Activated naive CD8-positive, alpha-beta T cell treated with anti-CD3 and anti-CD28 coated beads, Interleukin-2, amount 10 ng/mL, durations not matched to agents 7 days and 5 days (primary cell): ENCODE results near the gene KRTAP5-5. TPM values are rescaled to one million over a fixed set of nuclear protein-coding genes. Genes with fewer than 3 reads are reported as not detected.
A peak's percentile ranks its signal among the peaks of the same experiment; 100 is the strongest.
"Not testable (repeated sequence)": the region's sequence is repeated elsewhere in the genome, so short reads cannot be mapped to it uniquely, and the experiment has no call there.

Experiments used
- ATAC-seq: fragments of 150-1000 bp; cut with Tn5 transposase; one replicate; pipeline ENCODE4 v1.10.0; 2021; ENCODE audit warnings: low read depth, moderate library complexity
- POLR2A ChIA-PET: fragments of 350-600 bp; sonication (Branson Sonifier 250); formaldehyde crosslinking; loops from one replicate; lab custom pipeline; 2021; ENCODE audit warnings: antibody characterized with exemption; lab: Charles Lee
- DNase-seq: peaks from one replicate; pipeline ENCODE4 v3.0.0; 2021
- H3K27ac Mint-ChIP-seq: one replicate; pipeline ENCODE4 v1.8.0; 2022; ENCODE audit warnings: mild to moderate bottlenecking, mixed read lengths
- H3K27me3 Mint-ChIP-seq: one replicate; pipeline ENCODE4 v1.8.0; 2022; ENCODE audit warnings: mild to moderate bottlenecking, moderate library complexity, mixed read lengths
- H3K36me3 Mint-ChIP-seq: one replicate; pipeline ENCODE4 v1.8.0; 2021; ENCODE audit warnings: mild to moderate bottlenecking, mixed read lengths
- H3K4me1 Mint-ChIP-seq: one replicate; pipeline ENCODE4 v1.8.0; 2021; ENCODE audit warnings: mixed read lengths
- H3K4me3 Mint-ChIP-seq: one replicate; pipeline ENCODE4 v1.8.0; 2022; ENCODE audit warnings: mild to moderate bottlenecking, moderate library complexity, mixed read lengths
- H3K9me3 Mint-ChIP-seq: one replicate; pipeline ENCODE4 v1.8.0; 2021; ENCODE audit warnings: mixed read lengths
- total RNA-seq, 2 experiments: library from RNA; stranded (reverse); gene quantifications; one replicate each; pipeline ENCODE4 v1.2.3, GENCODE V29; 2021

Gene KRTAP5-5
- not detected for total RNA-seq

DNA sequence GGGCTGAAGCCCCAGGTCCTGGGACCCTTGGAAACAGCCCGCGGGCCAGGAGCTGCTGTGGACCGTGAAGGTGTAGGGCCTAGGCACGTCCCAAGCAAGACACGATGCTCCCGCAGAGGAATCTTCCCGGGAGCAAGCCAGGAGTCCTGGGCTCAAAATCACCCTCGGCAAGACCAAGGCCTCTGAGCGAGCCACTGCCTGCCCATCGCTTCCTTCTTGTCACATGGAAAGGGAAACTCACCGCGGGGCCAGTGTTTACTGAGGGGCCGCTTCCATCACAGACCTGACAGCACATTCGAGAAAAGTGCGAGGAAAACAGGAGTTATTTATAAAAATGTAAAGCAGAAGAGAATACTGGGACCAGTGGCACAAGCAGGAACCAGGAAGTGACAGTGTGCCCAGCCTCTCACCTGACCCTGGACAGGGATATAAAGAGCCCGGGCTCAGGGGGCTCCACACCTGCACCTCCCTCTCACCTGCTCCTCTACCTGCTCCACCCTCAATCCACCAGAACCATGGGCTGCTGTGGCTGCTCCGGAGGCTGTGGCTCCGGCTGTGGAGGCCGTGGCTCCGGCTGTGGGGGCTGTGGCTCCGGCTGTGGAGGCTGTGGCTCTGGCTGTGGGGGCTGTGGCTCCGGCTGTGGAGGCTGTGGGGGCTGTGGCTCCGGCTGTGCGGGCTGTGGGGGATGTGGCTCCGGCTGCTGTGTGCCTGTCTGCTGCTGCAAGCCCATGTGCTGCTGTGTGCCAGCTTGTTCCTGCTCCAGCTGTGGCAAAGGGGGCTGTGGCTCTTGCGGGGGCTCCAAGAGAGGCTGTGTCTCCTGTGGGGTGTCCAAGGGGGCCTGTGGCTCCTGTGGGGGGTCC lies at the start of gene KRTAP5-5:
Gene KRTAP5-5 (plus strand): TSS at position 450 of the 860 bp plus-strand sequence. CDS start 66 bp downstream, at position 516.
- Mint-ChIP-seq H3K9me3 (no peaks in the 10 kb centered on the region), H3K27me3 (peaks cover 22% of the 10 kb centered on the region), H3K4me1 (no peaks in the 10 kb centered on the region), H3K27ac (no peak within 1 kb of the TSS), H3K36me3 (no peaks in the 10 kb centered on the region), H3K4me3 (no peak within 1 kb of the TSS)
- DNase-seq (no peak), ATAC-seq (no peak)
- POLR2A ChIA-PET, result no interaction called here

- Mint-ChIP-seq H3K27me3 (peaks cover 12% of the 10 kb centered on the region), H3K9me3 (peaks cover 2% of the 10 kb centered on the region), H3K36me3 (no peaks in the 10 kb centered on the region), H3K4me1 (no peaks in the 10 kb centered on the region), H3K4me3 (no peak overlapping the region), H3K27ac (no peak overlapping the region)
- POLR2A ChIA-PET, result no interaction called here
- no peak for ATAC-seq
- DNase-seq, result no peak
Observed at GRCh38 chr11:1581976-1582375, 47.6 kb upstream of the KRTAP5-5 start.

- ATAC-seq, H3K36me3 Mint-ChIP-seq, DNase-seq, H3K9me3 Mint-ChIP-seq, H3K4me1 Mint-ChIP-seq, H3K4me3 Mint-ChIP-seq, POLR2A ChIA-PET, H3K27ac Mint-ChIP-seq: not testable (repeated sequence)
- peaks cover 15% of the 10 kb centered on the region for H3K27me3 Mint-ChIP-seq
Observed at GRCh38 chr11:1582909-1583308, 46.7 kb upstream of the KRTAP5-5 start.

DNA sequence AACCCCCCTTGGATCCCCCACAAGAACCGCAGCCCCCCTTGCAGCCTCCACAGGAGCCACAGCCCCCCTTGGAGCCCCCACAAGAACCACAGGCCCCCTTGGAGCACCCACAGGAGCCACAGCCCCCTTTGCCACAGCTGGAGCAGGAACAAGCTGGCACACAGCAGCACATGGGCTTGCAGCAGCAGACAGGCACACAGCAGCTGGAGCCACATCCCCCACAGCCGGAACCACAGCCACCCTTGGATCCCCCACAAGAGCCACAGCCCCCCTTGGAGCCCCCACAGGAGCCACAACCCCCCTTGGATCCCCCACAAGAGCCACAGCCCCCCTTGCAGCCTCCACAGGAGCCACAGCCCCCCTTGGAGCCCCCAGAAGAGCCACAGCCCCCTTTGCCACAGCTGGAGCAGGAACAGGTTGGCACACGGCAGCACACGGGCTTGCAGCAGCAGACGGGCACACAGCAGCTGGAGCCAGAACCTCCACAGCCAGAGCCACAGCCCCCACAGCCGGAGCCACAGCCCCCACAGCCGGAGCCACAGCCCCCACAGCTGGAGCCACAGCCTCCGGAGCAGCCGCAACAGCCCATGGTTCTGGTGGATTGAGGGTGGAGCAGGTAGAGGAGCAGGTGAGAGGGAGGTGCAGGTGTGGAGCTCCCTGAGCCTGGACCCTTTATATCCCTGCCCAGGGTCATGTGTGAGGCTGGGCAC lies 44.8 kb upstream of the KRTAP5-5 start, which contains the start of gene KRTAP5-1:
Gene KRTAP5-1 (minus strand): TSS at position 623 of the 710 bp plus-strand sequence. CDS start 34 bp downstream, at position 589.
- DNase-seq, H3K27ac Mint-ChIP-seq, H3K4me1 Mint-ChIP-seq, H3K36me3 Mint-ChIP-seq, H3K9me3 Mint-ChIP-seq, ATAC-seq, H3K4me3 Mint-ChIP-seq: not testable (repeated sequence)
- POLR2A ChIA-PET, result interaction anchor here (0.7 kb wide), 1 partner anchor 204 kb away, joined by 7 read pairs; no protein-coding TSS in a partner anchor
- H3K27me3 Mint-ChIP-seq, result peaks cover 24% of the 10 kb centered on the region

DNA sequence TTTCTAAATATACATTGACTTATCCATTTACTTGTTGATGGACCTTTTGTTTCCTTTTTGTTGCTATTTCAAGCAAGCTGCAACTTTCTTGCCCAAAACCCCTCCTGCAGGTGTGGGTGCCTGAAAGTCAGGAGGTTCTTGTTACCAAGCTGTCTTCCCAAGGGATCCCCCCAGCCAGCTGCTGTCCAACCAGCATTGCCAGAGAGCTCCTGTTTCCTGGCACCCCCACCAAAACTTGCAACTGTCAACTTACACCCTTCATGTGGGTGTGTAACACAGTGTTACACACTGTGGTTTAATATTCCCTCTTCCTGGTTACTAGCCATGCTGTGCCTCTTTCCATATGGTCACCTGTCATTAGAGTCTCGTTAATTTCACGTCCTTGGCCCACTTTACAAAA lies 42.9 kb upstream of the KRTAP5-5 start:
- peaks cover 6% of the 10 kb centered on the region for H3K4me1 Mint-ChIP-seq
- H3K9me3 Mint-ChIP-seq, result peaks cover 6% of the 10 kb centered on the region
- no peak overlapping the region for H3K27ac Mint-ChIP-seq
- POLR2A ChIA-PET, result no interaction called here
- ATAC-seq (no peak), DNase-seq (no peak)
- H3K27me3 Mint-ChIP-seq, result peaks cover 27% of the 10 kb centered on the region
- H3K36me3 Mint-ChIP-seq, result peaks cover 8% of the 10 kb centered on the region
- H3K4me3 Mint-ChIP-seq, result no peak overlapping the region

- H3K4me1 Mint-ChIP-seq, DNase-seq, ATAC-seq, POLR2A ChIA-PET, H3K36me3 Mint-ChIP-seq, H3K9me3 Mint-ChIP-seq: not testable (repeated sequence)
- Mint-ChIP-seq H3K4me3 (peak overlapping the region; percentile 34), H3K27ac (peak overlapping the region; percentile 70), H3K27me3 (peaks cover 42% of the 10 kb centered on the region)
Observed at GRCh38 chr11:1589191-1589963, 40.2 kb upstream of the KRTAP5-5 start.

DNA sequence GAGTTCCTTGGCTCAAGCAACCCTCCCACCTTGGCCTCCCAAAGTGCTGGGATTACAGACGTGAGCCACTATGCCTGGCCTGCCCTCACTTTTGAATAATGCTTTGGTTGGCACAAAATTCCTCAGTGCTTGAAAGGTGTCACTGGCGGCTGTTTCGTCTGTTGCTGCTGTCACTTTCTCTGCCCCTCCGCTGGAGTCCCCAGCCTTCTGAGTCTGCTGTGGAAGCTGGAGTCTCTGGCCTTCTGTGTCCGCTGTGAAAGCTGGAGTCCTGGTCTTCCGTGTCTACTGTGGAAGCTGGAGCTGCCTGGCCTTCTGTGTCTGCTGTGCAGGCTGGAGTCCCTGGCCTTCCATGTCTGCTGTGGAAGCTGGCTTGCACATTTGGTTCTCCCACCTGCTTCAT lies 39.6 kb upstream of the KRTAP5-5 start:
- H3K9me3 Mint-ChIP-seq, result peaks cover 6% of the 10 kb centered on the region
- peaks cover 8% of the 10 kb centered on the region for H3K36me3 Mint-ChIP-seq
- ATAC-seq (no peak), DNase-seq (no peak)
- H3K4me3 Mint-ChIP-seq, result no peak overlapping the region
- peaks cover 45% of the 10 kb centered on the region for H3K27me3 Mint-ChIP-seq
- H3K4me1 Mint-ChIP-seq, result peaks cover 6% of the 10 kb centered on the region
- peak overlapping the region; percentile 34 for H3K27ac Mint-ChIP-seq
- POLR2A ChIA-PET, result no interaction called here

- DNase-seq (no peak), ATAC-seq (no peak)
- Mint-ChIP-seq H3K4me3 (no peak overlapping the region), H3K27ac (no peak overlapping the region), H3K4me1 (peaks cover 7% of the 10 kb centered on the region), H3K27me3 (peaks cover 49% of the 10 kb centered on the region), H3K9me3 (peaks cover 6% of the 10 kb centered on the region), H3K36me3 (peaks cover 8% of the 10 kb centered on the region)
- POLR2A ChIA-PET, result no interaction called here
Observed at GRCh38 chr11:1592628-1593027, 36.9 kb upstream of the KRTAP5-5 start.

DNA sequence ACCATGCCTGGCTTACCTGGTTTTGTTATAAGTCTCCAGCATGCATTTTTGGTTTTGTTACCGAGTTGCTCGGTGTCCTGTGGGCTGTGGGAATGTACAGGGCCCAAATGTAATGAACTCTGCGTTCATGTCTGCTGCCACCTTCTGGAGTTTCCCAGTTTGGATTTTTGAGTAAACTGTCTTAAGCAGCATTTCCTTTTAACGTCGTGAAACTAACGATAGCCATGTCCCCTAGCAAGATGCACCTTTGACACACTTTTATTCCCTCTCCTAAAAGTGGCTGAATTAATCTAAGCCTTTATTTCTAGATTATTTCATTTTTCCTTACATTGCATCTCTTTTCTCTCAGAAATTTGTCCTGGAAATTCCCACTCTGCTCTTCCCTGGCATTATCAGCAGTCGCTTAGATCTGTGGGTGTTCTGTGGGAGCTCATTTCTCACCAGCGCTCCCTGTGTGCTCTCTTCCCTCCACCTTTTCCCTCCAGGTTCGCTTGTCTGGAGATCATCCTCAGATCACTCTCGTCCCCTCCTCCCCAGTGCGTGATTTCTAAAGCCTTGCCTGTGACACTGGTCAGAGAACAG lies 33.5 kb upstream of the KRTAP5-5 start:
- H3K9me3 Mint-ChIP-seq, POLR2A ChIA-PET, H3K27ac Mint-ChIP-seq, DNase-seq, ATAC-seq, H3K36me3 Mint-ChIP-seq, H3K4me1 Mint-ChIP-seq, H3K4me3 Mint-ChIP-seq: not testable (repeated sequence)
- H3K27me3 Mint-ChIP-seq, result peaks cover 59% of the 10 kb centered on the region

DNA sequence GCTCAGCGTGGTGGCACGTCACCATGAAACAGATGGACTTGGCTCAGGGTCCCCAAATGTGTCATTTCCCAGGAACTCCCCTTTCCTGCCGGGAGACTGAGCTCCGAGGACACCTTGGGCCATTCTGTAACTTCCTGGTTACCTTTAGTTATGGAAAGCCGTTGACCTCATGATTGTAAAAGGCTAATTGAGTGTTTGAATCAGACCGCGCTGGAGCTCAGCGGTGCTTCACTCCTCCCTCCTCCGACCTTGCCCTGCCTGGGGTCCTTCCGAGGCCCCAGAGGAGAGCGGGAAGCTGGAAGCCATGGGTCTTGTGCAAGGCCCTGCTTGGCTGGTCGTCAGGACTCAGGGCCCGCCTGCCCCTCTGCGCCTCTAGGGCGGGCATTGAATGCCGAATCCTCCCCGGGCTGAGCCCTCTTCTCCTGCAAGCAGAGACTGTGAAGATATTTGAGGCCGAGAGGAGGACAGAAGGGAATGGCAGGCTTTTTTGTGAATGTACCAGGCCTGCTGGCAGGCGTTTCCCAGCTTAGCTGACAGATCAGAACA lies 32.9 kb upstream of the KRTAP5-5 start:
- H3K9me3 Mint-ChIP-seq, ATAC-seq, H3K4me1 Mint-ChIP-seq, H3K27ac Mint-ChIP-seq, DNase-seq, H3K36me3 Mint-ChIP-seq, POLR2A ChIA-PET, H3K4me3 Mint-ChIP-seq: not testable (repeated sequence)
- H3K27me3 Mint-ChIP-seq, result peaks cover 63% of the 10 kb centered on the region

DNA sequence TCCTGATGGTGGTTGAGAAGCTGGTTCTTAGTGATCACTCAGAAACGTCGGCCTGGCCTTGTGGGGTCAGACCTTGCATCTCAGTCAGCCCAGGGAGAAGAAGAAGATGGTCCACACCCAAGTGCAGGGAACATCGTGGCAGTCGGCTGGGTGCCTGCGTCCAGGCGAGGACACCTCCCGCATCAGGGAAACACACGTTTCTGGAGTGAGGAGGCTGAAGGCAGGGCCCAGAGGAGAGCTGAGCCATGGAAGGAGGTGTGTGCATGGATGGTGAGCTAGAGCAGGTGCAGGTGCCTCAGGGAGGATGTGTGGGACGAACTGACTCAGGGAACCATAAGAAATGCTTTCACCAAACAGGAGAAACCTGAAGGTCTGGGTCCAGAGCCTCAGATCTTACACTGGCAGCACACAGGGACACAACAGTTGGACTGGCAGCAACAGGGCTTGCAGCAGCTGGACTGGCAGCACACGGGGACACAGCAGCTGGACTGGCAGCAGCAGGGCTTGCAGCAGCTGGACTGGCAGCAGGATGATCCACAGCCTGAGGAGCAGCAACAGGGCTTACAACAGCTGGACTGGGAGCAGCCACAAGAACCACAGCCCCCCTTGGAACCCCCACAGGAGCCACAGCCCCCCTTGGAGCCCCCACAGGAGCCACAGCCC lies 32.1 kb upstream of the KRTAP5-5 start:
- Mint-ChIP-seq H3K4me3 (no peak overlapping the region), H3K9me3 (no peaks in the 10 kb centered on the region), H3K4me1 (peaks cover 1% of the 10 kb centered on the region), H3K27ac (no peak overlapping the region), H3K36me3 (no peaks in the 10 kb centered on the region), H3K27me3 (peaks cover 68% of the 10 kb centered on the region)
- ATAC-seq (no peak), DNase-seq (no peak)
- POLR2A ChIA-PET, result no interaction called here

DNA sequence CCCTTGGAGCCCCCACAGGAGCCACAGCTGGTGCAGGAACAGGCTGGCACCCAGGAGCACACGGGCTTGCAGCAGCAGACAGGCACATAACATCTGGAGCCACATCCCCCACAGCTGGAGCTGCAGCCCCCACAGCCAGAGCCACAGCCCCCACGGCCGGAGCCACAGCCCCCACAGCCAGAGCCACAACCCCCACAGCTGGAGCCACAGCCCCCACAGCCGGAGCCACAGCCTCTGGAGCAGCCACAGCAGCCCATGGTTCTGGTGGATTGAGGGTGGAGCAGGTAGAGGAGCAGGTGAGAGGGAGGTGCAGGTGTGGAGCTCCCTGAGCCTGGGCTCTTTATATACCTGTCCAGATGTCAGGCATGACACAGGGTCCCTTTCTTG lies 31.6 kb upstream of the KRTAP5-5 start, which contains the start of gene KRTAP5-2:
Gene KRTAP5-2 (minus strand): TSS at position 301 of the 387 bp plus-strand sequence. CDS start 44 bp downstream, at position 257.
- H3K9me3 Mint-ChIP-seq, result no peaks in the 10 kb centered on the region
- no peak for DNase-seq

More for the DNA sequence above, 31.6 kb upstream of the KRTAP5-5 start, which contains the start of gene KRTAP5-2:
- Mint-ChIP-seq H3K27me3 (peaks cover 65% of the 10 kb centered on the region), H3K36me3 (no peaks in the 10 kb centered on the region), H3K27ac (no peak within 1 kb of the TSS), H3K4me3 (no peak within 1 kb of the TSS), H3K4me1 (peaks cover 1% of the 10 kb centered on the region)
- POLR2A ChIA-PET, result no interaction called here
- no peak for ATAC-seq
